ENCODE data around the gene PPP1R1B.

PPP1R1B gene

DNA sequence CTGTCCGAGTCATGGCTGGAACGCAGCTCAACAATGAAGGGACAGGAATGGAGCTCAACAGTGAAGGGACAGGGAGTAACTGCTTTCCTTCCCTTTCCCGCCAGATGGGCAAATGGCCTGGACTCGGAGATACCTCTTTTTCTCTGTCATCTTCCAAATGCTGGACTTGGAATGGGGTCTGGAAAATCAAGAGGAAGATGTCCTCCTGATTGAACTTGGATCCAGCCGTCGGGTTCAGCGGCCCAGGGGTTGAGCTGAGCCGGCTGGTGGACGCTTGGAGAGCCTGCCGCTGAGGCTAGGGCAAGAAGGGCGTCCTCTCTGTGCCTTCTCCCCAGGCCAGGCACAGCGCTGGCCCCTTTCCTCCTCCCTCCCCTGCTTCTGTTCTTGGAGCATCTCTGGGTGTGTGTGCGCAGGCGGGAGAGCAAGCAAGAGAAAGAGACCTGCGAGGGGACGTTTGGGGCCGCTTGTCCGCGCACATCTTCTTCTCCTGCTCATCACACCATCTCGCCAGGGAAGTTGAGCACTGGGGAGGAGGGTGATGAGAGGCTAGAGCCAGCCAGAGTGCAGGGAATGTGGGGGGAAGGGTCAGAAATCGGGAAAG, 25.7 kb upstream of the PPP1R1B start:
- no peak for DNase-seq

DNA sequence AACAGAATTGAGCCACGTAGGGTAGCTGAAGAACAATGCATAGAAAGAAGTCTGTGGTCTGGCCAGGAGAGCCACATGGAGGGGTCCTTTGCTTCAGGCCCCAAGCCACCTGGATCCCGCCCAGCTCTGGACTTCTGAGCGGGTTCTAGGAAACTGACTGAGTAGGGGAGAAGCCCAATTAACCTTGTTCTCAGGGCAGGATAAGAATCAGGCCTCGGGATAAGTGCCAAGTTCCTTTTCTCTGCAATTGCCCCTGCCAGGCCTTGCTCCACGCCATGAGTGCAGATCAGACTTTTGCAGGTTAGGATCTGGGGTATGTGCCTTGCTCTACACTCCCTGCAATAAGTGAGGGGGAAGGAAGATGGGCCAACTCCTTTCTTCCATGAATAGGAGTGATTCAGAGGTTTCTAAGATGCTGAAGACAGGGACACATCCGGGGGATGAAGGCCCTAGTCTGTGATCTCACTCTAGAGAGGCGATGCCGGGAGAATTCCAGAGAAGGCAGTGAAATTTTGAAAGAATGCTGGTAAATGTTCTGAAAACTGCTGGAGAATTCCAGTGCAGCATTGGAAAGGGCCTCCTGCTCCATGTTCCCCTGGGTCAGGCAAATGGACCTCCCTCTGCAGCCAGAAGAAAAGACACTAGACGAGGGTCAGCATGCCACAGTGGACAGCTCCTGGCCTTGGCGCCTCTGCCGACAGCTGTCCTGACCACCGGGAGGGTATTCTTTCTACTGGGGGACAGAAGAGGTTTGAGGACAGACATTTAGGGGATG, 24.8 kb upstream of the PPP1R1B start:
- no peak for DNase-seq

DNA sequence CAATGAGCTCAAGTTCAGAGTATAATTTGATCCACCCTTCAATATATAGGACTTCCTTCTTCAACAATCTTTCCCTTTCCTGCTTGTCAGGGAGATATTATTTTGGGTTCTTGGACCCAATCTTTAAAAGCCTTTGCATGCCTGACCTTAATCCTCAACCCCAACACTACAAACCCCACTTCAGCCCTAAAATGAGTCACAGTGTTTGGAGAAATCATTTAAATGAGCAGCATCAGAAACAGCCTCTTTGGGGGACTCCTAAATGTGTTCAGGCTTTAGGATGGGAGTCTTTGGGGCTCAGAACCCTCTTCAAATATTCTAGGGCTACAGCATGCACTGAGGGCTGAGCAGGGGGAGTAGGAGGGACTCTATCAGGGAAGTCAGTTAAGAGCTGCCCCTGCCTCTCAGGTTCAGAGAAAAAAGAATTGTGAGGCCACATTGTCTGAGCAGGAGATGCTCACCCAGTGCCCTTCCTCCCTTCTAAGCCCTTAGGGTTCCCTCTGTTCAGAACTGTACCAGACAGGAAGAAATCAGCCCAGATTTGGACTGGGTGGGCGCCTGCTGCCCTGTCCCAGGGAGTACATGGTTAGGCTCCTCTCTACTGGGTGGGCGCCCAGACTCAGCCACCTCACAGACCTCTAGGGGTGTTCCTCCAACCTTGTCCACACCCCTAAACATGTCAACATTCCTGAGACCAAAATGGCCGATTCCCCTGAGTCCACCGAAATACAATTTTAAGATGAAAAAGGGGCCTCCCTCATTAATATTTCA, 24.0 kb upstream of the PPP1R1B start:
- DNase-seq, result no peak

GRCh38 chr17:39603304-39604016, 23.3 kb upstream of the PPP1R1B start:
- DNase-seq, result no peak

- DNase-seq, result no peak
Observed at GRCh38 chr17:39604911-39605491, 21.8 kb upstream of the PPP1R1B start.

GRCh38 chr17:39605492-39606433, 21.0 kb upstream of the PPP1R1B start:
- no peak for DNase-seq

GRCh38 chr17:39606434-39607056, 20.2 kb upstream of the PPP1R1B start:
- DNase-seq, result no peak

- peak; percentile 19 for DNase-seq
Observed at GRCh38 chr17:39607057-39607850, 19.5 kb upstream of the PPP1R1B start.

- DNase-seq, result peak; percentile 94
Observed at GRCh38 chr17:39607851-39608130, 19.0 kb upstream of the PPP1R1B start, which contains the start of gene NEUROD2. NEUROD2 (minus strand) TSS chr17:39607920; CDS start chr17:39606599, 1,321 bp downstream.

- peak; percentile 83 for DNase-seq
Observed at GRCh38 chr17:39608142-39608981, 18.4 kb upstream of the PPP1R1B start.

DNA sequence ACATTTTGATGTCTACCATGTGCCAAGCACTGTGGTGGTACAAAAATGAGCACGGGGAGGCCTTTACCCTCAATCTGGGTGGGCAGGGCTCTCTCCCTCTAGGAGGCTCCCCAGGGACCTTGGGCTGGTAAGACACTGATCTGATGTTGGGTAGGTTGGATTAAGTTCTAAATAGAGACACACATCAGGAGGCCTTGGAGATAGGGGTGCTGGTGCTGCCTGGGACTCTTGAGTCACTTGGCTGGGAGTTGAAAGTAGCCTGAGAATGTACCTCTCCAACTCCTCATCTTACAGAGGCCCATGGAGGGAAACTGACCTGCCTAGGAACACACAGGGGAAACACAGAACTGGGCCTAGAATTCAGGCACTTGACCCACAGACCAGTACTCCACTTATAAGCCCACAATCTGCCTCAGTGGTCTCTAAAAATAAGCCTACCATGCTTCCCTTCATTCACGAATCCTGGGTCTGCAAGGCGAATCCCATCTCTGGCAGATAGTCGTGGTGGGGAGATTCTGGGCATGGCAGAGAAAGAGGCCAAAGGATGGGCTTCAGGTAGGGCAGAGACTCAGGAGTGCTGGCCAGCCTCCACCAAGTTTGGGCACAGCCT, 17.2 kb upstream of the PPP1R1B start:
- DNase-seq, result no peak

- no peak for DNase-seq
Observed at GRCh38 chr17:39611401-39612112, 15.2 kb upstream of the PPP1R1B start.

- DNase-seq, result peak; percentile 59
Observed at GRCh38 chr17:39612291-39612894, 14.4 kb upstream of the PPP1R1B start.

DNA sequence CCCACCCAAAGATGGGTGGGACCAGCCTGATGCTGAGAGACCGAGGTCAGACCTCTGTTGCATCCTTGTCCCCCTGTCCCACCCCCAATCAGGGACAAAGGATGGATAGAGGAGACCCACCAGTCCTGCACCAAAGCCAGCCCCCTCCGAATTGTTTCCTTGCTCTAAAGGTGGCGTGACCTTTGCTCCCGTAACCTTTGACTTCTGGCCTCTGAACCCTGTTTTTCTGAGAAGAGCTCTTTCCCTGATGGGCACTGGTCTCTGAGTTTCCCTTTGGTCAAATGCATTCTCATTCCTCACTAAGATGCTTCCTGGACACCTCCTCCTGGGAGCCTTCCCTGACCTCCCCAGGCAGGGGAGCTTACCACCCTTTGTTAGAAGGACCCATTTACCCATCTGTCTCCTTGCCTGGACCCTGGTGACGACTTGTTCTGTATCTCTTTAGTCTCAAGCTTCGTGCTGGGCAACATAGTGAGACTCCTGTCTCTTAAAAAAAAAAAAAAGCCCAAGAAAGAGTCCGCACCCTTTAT, 13.8 kb upstream of the PPP1R1B start:
- no peak for DNase-seq

DNA sequence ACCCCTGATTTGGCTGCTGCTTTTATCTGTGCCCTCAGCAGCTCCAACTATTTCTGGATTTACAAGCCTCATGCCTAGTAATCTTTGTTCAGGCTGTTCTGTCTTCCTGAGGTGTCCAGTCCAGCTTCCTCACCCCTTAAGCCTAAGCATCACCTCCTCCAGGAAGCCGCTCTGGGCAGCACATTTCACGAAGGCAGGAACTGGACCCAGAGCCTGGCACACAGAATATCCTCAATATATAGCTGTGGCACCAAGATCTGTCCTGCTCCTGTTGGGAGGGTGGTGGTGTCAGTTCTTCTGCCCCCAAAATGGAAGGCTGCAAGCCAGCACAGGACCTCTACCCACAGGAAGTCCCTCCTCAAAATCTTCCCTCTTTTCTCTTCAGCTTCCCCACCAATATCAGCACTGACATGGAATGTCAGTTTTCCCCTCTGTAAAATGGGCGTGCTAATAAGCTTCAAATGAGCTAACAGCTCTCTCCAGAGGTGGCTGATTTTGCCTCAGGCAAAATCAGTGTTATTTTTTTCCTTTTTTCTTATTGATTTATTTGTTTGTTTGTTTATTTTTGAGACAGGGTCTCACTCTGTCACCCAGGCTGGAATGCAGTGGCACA, 12.1 kb upstream of the PPP1R1B start:
- DNase-seq, result no peak

DNA sequence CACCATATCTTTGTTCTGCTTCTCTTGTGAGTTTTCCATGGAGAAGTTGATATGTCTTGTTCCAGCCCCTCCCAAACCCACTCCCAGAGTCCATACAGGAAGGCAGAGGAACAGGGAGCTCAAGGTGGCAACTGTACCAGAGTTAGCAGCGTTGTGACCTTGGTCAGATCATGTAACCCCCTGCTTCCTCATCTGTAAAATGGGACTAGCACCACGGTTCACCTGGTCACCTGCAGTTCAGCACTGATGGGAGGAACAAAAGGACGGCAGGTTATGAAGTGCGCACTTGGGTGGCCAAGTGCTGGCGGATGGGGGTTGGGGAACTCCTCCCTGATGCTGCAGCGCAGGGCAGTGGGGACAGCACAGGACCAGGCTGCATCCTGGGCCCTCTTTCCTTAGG, 11.3 kb upstream of the PPP1R1B start:
- no peak for DNase-seq

DNA sequence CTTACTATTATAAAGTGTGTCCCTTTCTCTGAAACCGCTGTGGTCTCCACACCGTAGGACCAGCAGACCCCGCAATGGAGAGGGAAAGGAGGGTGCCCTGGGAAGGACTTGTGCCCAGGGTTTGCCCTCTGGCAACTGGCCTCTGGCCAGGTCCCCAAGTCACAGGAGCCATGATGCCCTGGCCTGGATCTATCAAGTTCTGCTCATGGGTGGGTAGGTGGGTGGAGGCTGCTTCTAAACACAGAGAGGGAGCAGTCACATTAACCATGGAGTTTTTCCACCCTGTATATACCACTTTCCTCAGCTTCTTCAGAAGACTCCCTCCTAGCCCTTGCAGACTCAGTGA, 9.7 kb upstream of the PPP1R1B start:
- DNase-seq, result no peak

Data from NCI-H1694 treated with DMSO at 0.1 percent for 48 hours (cell line).